PC-3 (cell line): ENCODE results near the gene ERICH2. TPM values are rescaled to one million over a fixed set of nuclear protein-coding genes. Genes with fewer than 3 reads are reported as not detected.

ENCODE experiments used
- ATAC-seq: fragments of 200-7000 bp; cut with Tn5 transposase; 2 replicates; pipeline ENCODE4 v1.9.1; 2020; ENCODE audit warnings: mild to moderate bottlenecking, moderate library complexity
- BruUV-seq: library from RNA; stranded (reverse); fragments of 400-500 nt; replicated peaks from 2 replicates; lab custom pipeline; 2021; lab: Mats Ljungman, UMichigan
- CTCF ChIA-PET: fragments of 300-600 bp; sonication (Branson Sonifier 250); formaldehyde crosslinking; loops from one replicate; lab custom pipeline; 2022; ENCODE audit warnings: antibody characterized with exemption; lab: Charles Lee
- POLR2A ChIA-PET: fragments of 300-600 bp; sonication (Branson Sonifier 250); formaldehyde crosslinking; loops from one replicate; lab custom pipeline; 2022; ENCODE audit warnings: antibody characterized with exemption; ENCODE audit not compliant: unreplicated experiment; lab: Charles Lee
- DNase-seq: peaks from one replicate; pipeline ENCODE4 v3.0.0-alpha.2; 2015
- H2AFZ ChIP-seq: fragments of 300-600 bp; sonication (generic); 2 replicates; pipeline ENCODE4 v1.6.0; 2016; ENCODE audit warnings: antibody characterized with exemption, low read length
- H3F3A ChIP-seq: fragments of 300-600 bp; sonication (generic); one replicate; pipeline ENCODE4 v1.6.0; 2017; ENCODE audit warnings: antibody characterized with exemption, low read length, control low read depth, mild to moderate bottlenecking; ENCODE audit not compliant: unreplicated experiment
- H3K27ac ChIP-seq: fragments of 300-600 bp; sonication (generic); 2 replicates; pipeline ENCODE4 v1.5.1; 2016; ENCODE audit warnings: mild to moderate bottlenecking, low read length
- H3K27me3 ChIP-seq: fragments of 300-600 bp; sonication (generic); 2 replicates; pipeline ENCODE4 v1.6.1; 2016; ENCODE audit warnings: low read length, mixed read lengths
- H3K36me3 ChIP-seq: fragments of 300-600 bp; sonication (generic); 2 replicates; pipeline ENCODE4 v1.6.1; 2016; ENCODE audit warnings: low read depth, mixed run types, low read length, mixed read lengths
- H3K4me1 ChIP-seq: fragments of 300-600 bp; sonication (generic); 2 replicates; pipeline ENCODE4 v1.5.1; 2016; ENCODE audit warnings: low read length; ENCODE audit not compliant: insufficient read depth
- H3K4me2 ChIP-seq: fragments of 300-600 bp; sonication (generic); 2 replicates; pipeline ENCODE4 v1.6.0; 2016; ENCODE audit warnings: low read length
- H3K4me3 ChIP-seq: fragments of 300-600 bp; sonication (generic); 2 replicates; pipeline ENCODE4 v1.5.1; 2016; ENCODE audit warnings: mild to moderate bottlenecking, low read length, mixed read lengths
- H3K79me2 ChIP-seq: fragments of 300-600 bp; sonication (generic); 2 replicates; pipeline ENCODE4 v1.6.1; 2017; ENCODE audit warnings: low read length, mixed read lengths
- H3K9ac ChIP-seq: fragments of 300-600 bp; sonication (generic); 2 replicates; pipeline ENCODE4 v1.6.0; 2016; ENCODE audit warnings: mild to moderate bottlenecking, low read length
- H3K9me2 ChIP-seq: fragments of 300-600 bp; sonication (generic); replicated peaks from 2 replicates; pipeline ENCODE4 v1.6.1; 2016; ENCODE audit warnings: mixed run types, low read length, mixed read lengths
- H3K9me3 ChIP-seq: fragments of 300-600 bp; sonication (generic); 2 replicates; pipeline ENCODE4 v1.6.1; 2016; ENCODE audit warnings: low read length, mixed read lengths
- H4K20me1 ChIP-seq: fragments of 300-600 bp; sonication (generic); 2 replicates; pipeline ENCODE4 v1.6.1; 2016; ENCODE audit warnings: low read length, mixed read lengths
- CTCF ChIP-seq: fragments of 300-600 bp; sonication (generic); conservative IDR thresholded peaks from 2 replicates; pipeline ENCODE4 v1.5.1; 2017; ENCODE audit warnings: antibody characterized with exemption, low read depth, mild to moderate bottlenecking, low read length
- EZH2 ChIP-seq: fragments of 300-600 bp; sonication (generic); IDR thresholded peaks from one replicate; pipeline ENCODE4 v1.6.1; 2017; ENCODE audit warnings: antibody characterized with exemption, mild to moderate bottlenecking, low read length; ENCODE audit not compliant: unreplicated experiment
- EZH2phosphoT487 ChIP-seq: fragments of 300-600 bp; sonication (generic); IDR thresholded peaks from 2 replicates; pipeline ENCODE4 v1.6.1; 2018; ENCODE audit warnings: mild to moderate bottlenecking, antibody characterized with exemption, low read length, borderline replicate concordance
- intact Hi-C: fragments of 100-400 bp; cut with micrococcal nuclease; formaldehyde crosslinking; loops from 2 replicates; pipeline ENCODE4 v1.9.0; 2023
- total RNA-seq: library from RNA; depleted of rRNA; stranded (reverse); fragments of >200 nt; gene quantifications from 2 replicates; pipeline ENCODE4 v1.2.3, GENCODE V29; 2014

The ERICH2 gene
- total RNA-seq, 1 experiment from 2014 or later = 1.9 TPM

GRCh38 chr2:170742896-170743529 is 27.2 kb upstream of the ERICH2 start:
- no peak for DNase-seq

GRCh38 chr2:170743530-170744239 is 26.5 kb upstream of the ERICH2 start:
- DNase-seq = no peak
- H3K27ac ChIP-seq = no peak overlapping the region
- H4K20me1 ChIP-seq = no peaks in the 10 kb centered on the region
- H3K4me1 ChIP-seq = peaks cover 21% of the 10 kb centered on the region
- H3K4me2 ChIP-seq = no peak overlapping the region
- H3K79me2 ChIP-seq = no peaks in the 10 kb centered on the region
- no peaks in the 10 kb centered on the region for H3K9me3 ChIP-seq
- CTCF ChIA-PET = no interaction called here
- no peak for TF ChIP-seq EZH2
- TF ChIP-seq EZH2phosphoT487 = no peak
- no peak for TF ChIP-seq CTCF
- intact Hi-C loops = no loop called here
- H3K36me3 ChIP-seq = no peaks in the 10 kb centered on the region
- POLR2A ChIA-PET = no interaction called here
- no TSS peak for BruUV-seq
- H3K9ac ChIP-seq = no peak overlapping the region
- peaks cover 5% of the 10 kb centered on the region for H3F3A ChIP-seq
- ATAC-seq = no peak
- H3K27me3 ChIP-seq = no peaks in the 10 kb centered on the region
- no peak overlapping the region for H2AFZ ChIP-seq
- no peak overlapping the region for H3K4me3 ChIP-seq
- no peaks in the 10 kb centered on the region for H3K9me2 ChIP-seq

More at GRCh38 chr2:170742896-170743529, 27.2 kb upstream of the ERICH2 start:
- H3K9ac ChIP-seq = no peak overlapping the region
- H3K79me2 ChIP-seq = no peaks in the 10 kb centered on the region
- H3K4me1 ChIP-seq = peaks cover 28% of the 10 kb centered on the region
- no peak overlapping the region for H3K4me3 ChIP-seq
- no TSS peak for BruUV-seq
- intact Hi-C loops = no loop called here
- no peak overlapping the region for H2AFZ ChIP-seq
- CTCF ChIA-PET = no interaction called here
- ATAC-seq = no peak
- peaks cover 8% of the 10 kb centered on the region for H3F3A ChIP-seq
- H3K9me2 ChIP-seq = no peaks in the 10 kb centered on the region
- H3K9me3 ChIP-seq = no peaks in the 10 kb centered on the region
- H3K36me3 ChIP-seq = no peaks in the 10 kb centered on the region
- no peak overlapping the region for H3K4me2 ChIP-seq
- H3K27me3 ChIP-seq = no peaks in the 10 kb centered on the region
- H3K27ac ChIP-seq = no peak overlapping the region
- no peak for TF ChIP-seq EZH2
- TF ChIP-seq CTCF = no peak
- TF ChIP-seq EZH2phosphoT487 = no peak
- POLR2A ChIA-PET = no interaction called here
- H4K20me1 ChIP-seq = no peaks in the 10 kb centered on the region
